ENCODE measurements around the gene PRSS57.
"Not testable (repeated sequence)": the region's sequence is repeated elsewhere in the genome, so short reads cannot be mapped to it uniquely, and the experiment has no call there.

Gene PRSS57

DNA sequence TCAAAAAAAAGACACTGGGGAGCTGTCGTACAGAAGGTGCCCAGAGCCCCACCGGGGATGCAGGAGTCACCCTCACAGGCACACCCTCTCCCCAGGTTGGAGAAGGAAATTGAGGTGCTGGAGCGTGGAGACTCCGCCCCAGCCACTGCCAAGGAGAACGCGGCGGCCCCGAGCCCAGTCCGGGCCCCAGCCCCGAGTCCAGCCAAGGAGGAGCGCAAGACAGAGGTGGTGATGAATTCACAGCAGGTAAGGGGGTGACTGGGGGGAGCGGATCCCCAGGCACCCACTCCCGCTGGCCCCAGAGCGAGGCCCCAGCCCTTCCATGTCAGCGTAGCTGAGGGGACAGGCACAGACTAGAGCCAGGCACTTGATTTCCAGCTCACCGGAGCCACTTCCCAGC is 35.7 kb upstream of the PRSS57 start:
- Histone ChIP-seq H3K36me3 (replicated peaks) (peaks cover 26% of the 10 kb centered on the region), H3K9me3 (no peaks in the 10 kb centered on the region), H3K4me3 (no peak overlapping the region), H3K4me1 (no peaks in the 10 kb centered on the region), H3K27me3 (ENCODE audit: low read depth) (no peaks in the 10 kb centered on the region)
- in situ Hi-C loops (cut with MboI; ENCODE audit: low sequenced_read_pairs): loop anchor here (5.0 to 25.0 kb wide), 2 partner anchors 64 to 144 kb away; partner anchors contain the start of gene HCN2
- no peak for DNase-seq (ENCODE audit: low spot score in 2 of 2)

DNA sequence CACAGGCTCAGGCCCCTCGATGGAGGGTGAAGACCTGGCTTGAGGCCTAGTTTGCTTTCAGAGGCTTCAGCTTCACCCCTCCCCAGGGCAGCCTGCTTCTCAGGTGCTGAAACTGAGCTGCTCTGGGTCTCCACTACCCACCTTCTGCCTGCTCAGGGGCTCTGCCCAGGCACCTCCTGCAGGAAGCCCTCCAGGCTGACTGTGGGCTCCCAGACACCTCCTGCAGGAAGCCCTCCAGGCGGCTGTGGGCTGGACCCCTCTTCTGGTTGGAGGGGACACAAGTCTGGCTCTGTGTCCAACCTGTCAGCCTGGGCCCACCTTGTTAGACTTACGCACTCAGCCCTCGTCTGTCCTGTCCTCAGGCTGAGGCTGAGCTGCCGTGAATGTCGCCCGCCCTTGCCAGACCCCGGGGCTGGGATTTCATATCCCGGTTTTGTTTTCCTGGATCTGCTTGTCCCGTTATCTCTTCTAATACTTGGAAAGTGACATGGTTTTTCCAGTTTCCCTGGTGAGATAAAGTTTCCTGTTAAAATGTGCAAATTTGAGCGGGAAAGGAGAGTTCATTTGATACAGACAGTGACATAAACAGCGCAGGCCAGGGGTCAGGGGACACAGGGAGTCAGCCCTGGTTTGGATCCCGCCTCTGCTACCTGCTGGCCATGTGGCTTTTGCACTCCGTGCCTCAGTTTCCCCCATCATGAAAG is 34.9 kb upstream of the PRSS57 start:
- DNase-seq (ENCODE audit: low spot score in 2 of 2): no peak
- Histone ChIP-seq H3K9me3 (no peaks in the 10 kb centered on the region), H3K27me3 (ENCODE audit: low read depth) (no peaks in the 10 kb centered on the region), H3K4me3 (no peak overlapping the region), H3K36me3 (replicated peaks) (peaks cover 26% of the 10 kb centered on the region), H3K4me1 (no peaks in the 10 kb centered on the region)
- in situ Hi-C loops (cut with MboI; ENCODE audit: low sequenced_read_pairs): loop anchor here (5.0 to 25.0 kb wide), 2 partner anchors 63 to 143 kb away; partner anchors contain the start of gene HCN2

DNA sequence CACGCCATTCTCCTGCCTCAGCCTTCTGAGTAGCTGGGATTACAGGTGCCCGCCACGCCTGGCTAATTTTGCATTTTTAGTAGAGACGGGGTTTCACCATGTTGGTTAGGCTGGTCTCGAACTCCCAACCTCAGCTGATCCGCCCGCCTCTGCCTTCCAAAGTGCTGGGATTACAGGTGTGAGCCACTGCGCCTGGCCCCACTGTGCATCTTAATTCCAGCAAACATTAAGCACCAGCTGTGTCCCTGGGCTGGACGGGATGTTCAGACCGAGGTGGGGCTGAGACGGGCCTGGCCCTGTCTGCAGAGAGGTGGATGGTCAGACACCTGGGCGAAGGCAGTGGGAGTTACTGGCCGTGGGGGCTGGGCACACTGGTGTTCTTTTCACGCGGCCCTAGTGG is 34.3 kb upstream of the PRSS57 start:
- not testable (repeated sequence) for H3K4me1 ChIP-seq; H3K27me3 ChIP-seq (ENCODE audit: low read depth); DNase-seq (ENCODE audit: low spot score in 2 of 2); H3K9me3 ChIP-seq; H3K4me3 ChIP-seq
- in situ Hi-C loops (cut with MboI; ENCODE audit: low sequenced_read_pairs): loop anchor here (25.0 kb wide), 1 partner anchor 142 kb away; the partner anchor contains the start of gene HCN2
- H3K36me3 ChIP-seq (replicated peaks): peaks cover 24% of the 10 kb centered on the region

- no peak for DNase-seq (ENCODE audit: low spot score in 2 of 2)
- peaks cover 16% of the 10 kb centered on the region for H3K36me3 ChIP-seq (replicated peaks)
- no peak overlapping the region for H3K4me3 ChIP-seq
- in situ Hi-C loops (cut with MboI; ENCODE audit: low sequenced_read_pairs): loop anchor here (25.0 kb wide), 1 partner anchor 141 kb away; the partner anchor contains the start of gene HCN2
- no peaks in the 10 kb centered on the region for H3K9me3 ChIP-seq
- no peaks in the 10 kb centered on the region for H3K4me1 ChIP-seq
- H3K27me3 ChIP-seq (ENCODE audit: low read depth): no peaks in the 10 kb centered on the region
Measured at GRCh38 chr19:728011-728410, 32.8 kb upstream of the PRSS57 start.

DNA sequence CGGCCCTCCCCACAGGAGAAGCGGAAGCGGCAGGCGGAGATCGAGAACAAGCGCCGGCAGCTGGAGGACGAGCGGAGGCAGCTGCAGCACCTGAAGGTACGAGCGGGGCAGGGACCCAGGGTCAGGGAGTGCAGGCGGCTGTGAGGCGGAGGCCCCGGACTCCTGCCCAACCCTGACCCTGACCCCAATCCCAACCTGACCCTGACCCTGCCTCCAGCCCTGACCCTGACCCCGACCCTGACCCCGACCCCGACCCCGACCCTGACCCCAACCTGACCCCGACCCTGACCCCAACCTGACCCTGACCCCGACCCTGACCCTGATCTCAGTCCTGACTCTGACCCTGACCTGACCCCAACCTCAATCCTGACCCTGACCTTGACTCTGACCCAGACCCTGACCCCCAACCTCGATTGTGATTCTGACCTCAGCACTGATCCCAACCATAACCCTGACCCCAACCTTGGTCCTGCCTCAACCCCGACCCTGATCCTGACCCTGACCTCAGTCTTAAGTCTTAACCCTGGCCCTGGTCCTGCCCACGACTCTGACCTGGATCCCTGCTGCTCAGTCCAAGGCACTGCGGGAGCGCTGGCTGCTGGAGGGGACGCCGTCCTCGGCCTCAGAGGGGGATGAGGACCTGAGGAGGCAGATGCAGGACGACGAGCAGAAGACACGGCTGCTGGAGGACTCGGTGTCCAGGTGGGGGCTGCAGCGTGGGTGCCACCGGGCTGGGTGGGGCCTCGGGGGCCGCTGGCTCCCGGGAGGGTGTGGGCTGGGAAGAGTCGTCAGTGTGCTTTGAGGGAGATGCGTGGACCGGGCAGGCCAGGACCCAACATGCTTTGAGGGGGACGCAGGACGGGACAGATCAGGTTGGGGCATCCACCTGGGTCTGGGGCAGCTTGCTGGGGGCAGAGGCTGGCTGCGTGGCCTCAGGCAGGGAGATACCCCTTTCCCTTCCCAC is 32.0 kb upstream of the PRSS57 start:
- Histone ChIP-seq H3K9me3 (no peaks in the 10 kb centered on the region), H3K4me1 (no peaks in the 10 kb centered on the region), H3K36me3 (replicated peaks) (peaks cover 14% of the 10 kb centered on the region), H3K27me3 (ENCODE audit: low read depth) (no peaks in the 10 kb centered on the region), H3K4me3 (no peak overlapping the region)
- in situ Hi-C loops (cut with MboI; ENCODE audit: low sequenced_read_pairs): loop anchor here (25.0 kb wide), 1 partner anchor 140 kb away; the partner anchor contains the start of gene HCN2
- DNase-seq (ENCODE audit: low spot score in 2 of 2): no peak

- Histone ChIP-seq H3K9me3 (no peaks in the 10 kb centered on the region), H3K27me3 (ENCODE audit: low read depth) (no peaks in the 10 kb centered on the region), H3K4me1 (no peaks in the 10 kb centered on the region), H3K36me3 (replicated peaks) (peaks cover 7% of the 10 kb centered on the region; the same call in 1 of the 2 replicates), H3K4me3 (no peak overlapping the region)
- in situ Hi-C loops (cut with MboI; ENCODE audit: low sequenced_read_pairs): loop anchor here (25.0 kb wide), 1 partner anchor 138 kb away; the partner anchor contains the start of gene HCN2
- DNase-seq (ENCODE audit: low spot score in 2 of 2): no peak
Measured at GRCh38 chr19:725461-726089, 30.3 kb upstream of the PRSS57 start.

GRCh38 chr19:723714-724113 is 28.5 kb upstream of the PRSS57 start:
- Histone ChIP-seq H3K36me3 (replicated peaks) (peaks cover 7% of the 10 kb centered on the region; the same call in 1 of the 2 replicates), H3K4me1 (no peaks in the 10 kb centered on the region), H3K4me3 (no peak overlapping the region), H3K9me3 (no peaks in the 10 kb centered on the region), H3K27me3 (ENCODE audit: low read depth) (no peaks in the 10 kb centered on the region)
- DNase-seq (ENCODE audit: low spot score in 2 of 2): no peak
- in situ Hi-C loops (cut with MboI; ENCODE audit: low sequenced_read_pairs): no loop called here

DNA sequence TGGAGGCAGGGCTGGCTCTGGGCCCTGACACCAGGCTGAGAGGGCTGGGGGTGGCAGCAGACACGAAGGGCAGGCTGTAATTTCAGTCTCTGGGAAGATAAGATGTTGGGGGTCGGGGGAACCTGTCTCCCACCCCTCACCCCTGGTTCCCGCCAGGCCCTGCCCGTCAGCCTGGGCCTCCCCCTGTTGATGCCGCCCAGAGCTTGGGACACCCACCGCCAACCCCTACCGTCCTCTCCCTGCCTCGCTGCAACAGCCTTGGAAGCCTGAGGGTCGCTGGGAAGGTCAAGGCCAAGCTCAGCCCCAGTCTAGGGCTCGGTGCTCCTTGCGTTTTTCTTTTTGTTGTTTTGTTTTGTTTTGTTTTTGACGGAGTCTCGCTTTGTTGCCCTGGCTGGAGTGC is 28.0 kb upstream of the PRSS57 start:
- Histone ChIP-seq H3K36me3 (replicated peaks) (peaks cover 5% of the 10 kb centered on the region; the same call in 1 of the 2 replicates), H3K4me3 (no peak overlapping the region), H3K27me3 (ENCODE audit: low read depth) (no peaks in the 10 kb centered on the region), H3K9me3 (no peaks in the 10 kb centered on the region), H3K4me1 (no peaks in the 10 kb centered on the region)
- DNase-seq (ENCODE audit: low spot score in 2 of 2): no peak
- in situ Hi-C loops (cut with MboI; ENCODE audit: low sequenced_read_pairs): no loop called here

GRCh38 chr19:722553-723101 is 27.4 kb upstream of the PRSS57 start:
- in situ Hi-C loops (cut with MboI; ENCODE audit: low sequenced_read_pairs): no loop called here

GRCh38 chr19:720345-721160 is 25.3 kb upstream of the PRSS57 start:
- H3K36me3 ChIP-seq (replicated peaks): no peaks in the 10 kb centered on the region; the same call in 1 of the 2 replicates
- H3K27me3 ChIP-seq (ENCODE audit: low read depth): no peaks in the 10 kb centered on the region
- H3K4me3 ChIP-seq: no peak overlapping the region
- H3K4me1 ChIP-seq: no peaks in the 10 kb centered on the region
- H3K9me3 ChIP-seq: no peaks in the 10 kb centered on the region
- no peak for DNase-seq (ENCODE audit: low spot score in 2 of 2)
- in situ Hi-C loops (cut with MboI; ENCODE audit: low sequenced_read_pairs): no loop called here

More at GRCh38 chr19:722553-723101, 27.4 kb upstream of the PRSS57 start:
- no peak for DNase-seq (ENCODE audit: low spot score in 2 of 2)
- no peaks in the 10 kb centered on the region for H3K4me1 ChIP-seq
- no peaks in the 10 kb centered on the region for H3K9me3 ChIP-seq
- H3K27me3 ChIP-seq (ENCODE audit: low read depth): no peaks in the 10 kb centered on the region
- H3K36me3 ChIP-seq (replicated peaks): peaks cover 3% of the 10 kb centered on the region; the same call in 1 of the 2 replicates
- H3K4me3 ChIP-seq: no peak overlapping the region

GRCh38 chr19:719636-720344 is 24.5 kb upstream of the PRSS57 start:
- Histone ChIP-seq H3K4me1 (no peaks in the 10 kb centered on the region), H3K27me3 (ENCODE audit: low read depth) (no peaks in the 10 kb centered on the region), H3K4me3 (no peak overlapping the region), H3K9me3 (peaks cover 2% of the 10 kb centered on the region; the same call in 1 of the 2 replicates), H3K36me3 (replicated peaks) (no peaks in the 10 kb centered on the region; the same call in 1 of the 2 replicates)
- in situ Hi-C loops (cut with MboI; ENCODE audit: low sequenced_read_pairs): no loop called here
- no peak for DNase-seq (ENCODE audit: low spot score in 2 of 2)

DNA sequence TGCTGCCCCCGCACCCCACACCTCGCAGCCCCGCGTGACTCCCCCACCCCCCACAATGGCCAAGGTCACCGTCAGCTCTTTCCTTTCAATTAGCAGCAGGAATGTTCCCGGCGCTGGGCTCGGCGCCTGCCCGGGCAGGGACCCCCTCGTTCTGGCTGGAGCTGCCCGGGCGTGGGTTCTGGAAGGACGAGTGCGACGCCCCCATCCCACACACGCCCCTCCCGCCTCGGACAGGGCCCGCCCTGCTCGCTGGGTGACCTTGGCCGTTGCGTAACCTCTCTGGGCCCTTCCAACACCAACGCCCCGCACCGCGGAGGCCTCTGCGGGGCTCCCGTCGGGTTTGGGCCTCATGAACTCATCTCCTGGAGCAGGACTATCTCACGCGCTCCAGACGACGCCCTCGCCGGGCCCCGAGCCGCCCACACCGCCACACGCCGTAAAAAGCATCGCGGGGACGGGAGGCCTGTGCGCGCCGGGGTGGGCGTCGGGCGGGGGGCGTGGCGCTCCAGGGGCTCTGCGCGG is 23.8 kb upstream of the PRSS57 start:
- Histone ChIP-seq H3K27me3 (ENCODE audit: low read depth) (no peaks in the 10 kb centered on the region), H3K4me1 (no peaks in the 10 kb centered on the region), H3K36me3 (replicated peaks) (no peaks in the 10 kb centered on the region; the same call in 1 of the 2 replicates), H3K4me3 (no peak overlapping the region), H3K9me3 (peaks cover 2% of the 10 kb centered on the region; the same call in 1 of the 2 replicates)
- in situ Hi-C loops (cut with MboI; ENCODE audit: low sequenced_read_pairs): no loop called here
- DNase-seq (ENCODE audit: low spot score in 2 of 2): no peak
